MM.1S (cell line): Measurements from ENCODE around the gene POLD4.
A peak's percentile ranks its signal among the peaks of the same experiment; 100 is the strongest.

Experiments used
- DNase-seq: peaks from one replicate; pipeline ENCODE4 v3.0.0-alpha.2; 2015
- H2AFZ ChIP-seq: fragments of 300-600 bp; sonication (generic); 2 replicates; pipeline ENCODE4 v1.6.0; 2016; ENCODE audit warnings: antibody characterized with exemption, low read length
- H3F3A ChIP-seq: fragments of 300-600 bp; sonication (generic); 2 replicates; pipeline ENCODE4 v1.6.1; 2016; ENCODE audit warnings: mild to moderate bottlenecking, antibody characterized with exemption, low read length, moderate library complexity, mixed read lengths; ENCODE audit not compliant: insufficient read depth
- H3K27ac ChIP-seq: fragments of 300-600 bp; sonication (generic); 2 replicates; pipeline ENCODE4 v1.5.1; 2016; ENCODE audit warnings: mild to moderate bottlenecking, low read length
- H3K27me3 ChIP-seq: fragments of 300-600 bp; sonication (generic); replicated peaks from 2 replicates; pipeline ENCODE4 v1.6.0; 2016; ENCODE audit warnings: low read length; ENCODE audit not compliant: insufficient read depth
- H3K36me3 ChIP-seq: fragments of 300-600 bp; sonication (generic); replicated peaks from 2 replicates; pipeline ENCODE4 v1.6.1; 2016; ENCODE audit warnings: mild to moderate bottlenecking, low read length, mixed read lengths; ENCODE audit not compliant: insufficient read depth
- H3K4me1 ChIP-seq: fragments of 300-600 bp; sonication (generic); 2 replicates; pipeline ENCODE4 v1.6.1; 2016; ENCODE audit warnings: low read length, mixed read lengths
- H3K4me2 ChIP-seq: fragments of 300-600 bp; sonication (generic); 2 replicates; pipeline ENCODE4 v1.6.0; 2016; ENCODE audit warnings: low read depth, low read length
- H3K4me3 ChIP-seq: fragments of 300-600 bp; sonication (generic); 2 replicates; pipeline ENCODE4 v1.5.1; 2016; ENCODE audit warnings: low read length, mixed read lengths
- H3K79me2 ChIP-seq: fragments of 300-600 bp; sonication (generic); 2 replicates; pipeline ENCODE4 v1.6.1; 2016; ENCODE audit warnings: mixed run types, low read length, mixed read lengths
- H3K9ac ChIP-seq: fragments of 300-600 bp; sonication (generic); 2 replicates; pipeline ENCODE4 v1.6.1; 2016; ENCODE audit warnings: low read length, mixed read lengths
- H3K9me2 ChIP-seq: fragments of 300-600 bp; sonication (generic); replicated peaks from 2 replicates; pipeline ENCODE4 v1.6.1; 2016; ENCODE audit warnings: mild to moderate bottlenecking, low read length, mixed read lengths; ENCODE audit not compliant: insufficient read depth
- H3K9me3 ChIP-seq: fragments of 300-600 bp; sonication (generic); replicated peaks from 2 replicates; pipeline ENCODE4 v1.6.1; 2016; ENCODE audit warnings: mild to moderate bottlenecking, low read length, mixed read lengths; ENCODE audit not compliant: insufficient read depth
- H4K20me1 ChIP-seq: fragments of 300-600 bp; sonication (generic); 2 replicates; pipeline ENCODE4 v1.6.1; 2016; ENCODE audit warnings: mild to moderate bottlenecking, low read length, moderate library complexity, mixed read lengths; ENCODE audit not compliant: insufficient read depth
- CTCF ChIP-seq: fragments of 300-600 bp; sonication (generic); IDR thresholded peaks from 2 replicates; pipeline ENCODE4 v1.5.1; 2016; ENCODE audit warnings: antibody characterized with exemption, low read length, mixed read lengths
- EZH2 ChIP-seq: fragments of 300-600 bp; sonication (generic); optimal IDR thresholded peaks from 2 replicates; pipeline ENCODE3; 2017; ENCODE audit warnings: low read depth, mild to moderate bottlenecking, antibody characterized with exemption, low read length, mixed read lengths
- EZH2phosphoT487 ChIP-seq: fragments of 300-600 bp; sonication (generic); IDR thresholded peaks from 2 replicates; pipeline ENCODE4 v1.6.1; 2018; ENCODE audit warnings: antibody characterized with exemption, low read length

Gene POLD4

DNA sequence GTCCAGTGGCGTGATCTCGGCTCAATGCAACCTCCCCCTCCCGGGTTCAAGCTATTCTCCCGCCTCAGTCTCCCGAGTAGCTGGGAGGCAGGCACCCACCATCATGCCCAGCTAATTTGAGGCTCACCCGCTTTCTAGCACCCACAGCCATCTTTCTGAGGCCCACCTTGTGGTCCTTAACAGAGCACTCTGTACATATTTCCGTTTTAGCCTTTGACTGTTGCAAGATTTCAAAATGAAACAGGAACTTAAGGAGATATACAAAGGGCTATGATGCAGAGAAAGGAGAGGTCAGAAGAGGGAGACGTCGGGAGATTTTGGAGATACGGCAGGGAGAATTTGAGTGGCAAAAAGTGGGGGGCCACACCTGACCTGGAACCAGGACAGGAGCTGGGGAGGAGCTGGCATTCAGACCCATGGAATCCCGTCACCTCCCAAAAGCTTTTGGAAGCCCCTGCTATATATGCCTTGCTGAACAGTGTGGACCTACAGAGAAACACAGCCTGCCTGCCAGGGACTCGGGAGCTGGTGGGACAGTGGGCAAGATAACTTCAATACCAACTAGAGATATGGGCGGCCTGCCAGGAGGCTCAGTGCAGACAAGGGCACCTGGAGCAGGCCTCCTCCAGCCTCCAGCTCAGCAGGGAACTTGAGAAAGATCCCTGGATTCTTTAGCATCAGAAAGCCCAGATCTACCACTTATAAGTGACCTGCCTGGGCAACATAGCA is 28.1 kb upstream of the POLD4 start:
- Histone ChIP-seq H3K27ac (no peak overlapping the region), H3K79me2 (no peaks in the 10 kb centered on the region)

DNA sequence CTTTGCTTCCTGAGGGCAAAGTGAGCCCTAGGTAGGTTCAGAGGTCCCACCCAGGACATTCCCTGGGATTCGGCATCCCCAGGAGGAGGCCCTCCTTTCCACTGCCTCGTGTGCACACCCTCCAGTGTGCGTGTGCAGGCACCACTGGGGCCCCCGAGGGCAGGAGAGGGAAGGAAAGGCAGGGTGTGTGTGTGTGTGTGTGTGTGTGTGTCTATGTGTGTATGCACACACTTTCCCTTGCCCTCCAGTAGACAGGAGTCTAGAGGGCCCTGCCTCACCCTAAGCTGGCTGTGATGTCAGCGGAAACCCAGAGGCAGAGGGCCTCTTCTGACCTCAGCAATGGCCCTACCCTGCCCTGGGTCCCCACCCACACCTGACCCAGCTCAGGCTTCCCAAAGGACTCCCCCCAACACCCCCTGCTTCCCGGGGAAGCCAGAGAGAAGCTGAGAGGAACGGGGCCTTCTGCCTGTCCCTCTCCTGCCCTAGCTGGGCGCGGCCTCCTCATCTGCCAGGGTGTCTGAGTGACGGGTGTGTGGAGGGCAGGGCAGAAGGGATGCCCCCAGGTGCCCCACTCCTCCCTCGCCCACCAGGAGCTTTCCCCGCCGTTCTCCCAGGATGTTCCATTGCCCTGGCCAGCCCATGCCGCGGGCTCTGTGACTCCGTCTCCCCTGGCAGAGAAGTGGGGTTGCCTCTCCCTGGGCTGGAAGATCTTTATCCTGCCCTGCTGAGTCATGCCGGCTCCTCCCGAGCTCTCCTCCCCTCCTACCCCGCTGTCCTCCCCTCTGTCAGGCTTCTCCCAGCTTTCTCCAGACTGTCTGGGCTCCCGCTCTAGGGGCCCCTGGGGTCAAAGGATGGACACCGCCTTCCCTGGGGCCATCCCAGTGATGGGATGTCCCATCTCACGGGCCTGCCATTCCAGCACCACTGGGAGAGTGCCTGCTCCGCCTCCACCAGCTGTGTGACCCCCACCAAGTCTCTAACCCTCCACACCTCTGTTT is 26.0 kb upstream of the POLD4 start:
- Histone ChIP-seq H3K36me3 (no peaks in the 10 kb centered on the region), H3K27me3 (peaks cover 24% of the 10 kb centered on the region), H3K4me3 (no peak overlapping the region), H3K79me2 (no peaks in the 10 kb centered on the region), H3K4me1 (peaks cover 14% of the 10 kb centered on the region), H3K27ac (no peak overlapping the region), H3K9ac (no peak overlapping the region), H2AFZ (no peak overlapping the region), H3F3A (no peaks in the 10 kb centered on the region), H3K4me2 (no peak overlapping the region), H3K9me2 (no peaks in the 10 kb centered on the region), H4K20me1 (no peaks in the 10 kb centered on the region), H3K9me3 (no peaks in the 10 kb centered on the region)
- DNase-seq = no peak
- TF ChIP-seq EZH2 (no peak), EZH2phosphoT487 (no peak), CTCF (no peak)

More for the DNA sequence above, 28.1 kb upstream of the POLD4 start:
- Histone ChIP-seq H3K9ac (no peak overlapping the region; the same call in 1 of the 2 replicates), H3K9me2 (no peaks in the 10 kb centered on the region), H4K20me1 (no peaks in the 10 kb centered on the region), H2AFZ (peak overlapping the region; percentile 40; the same call in 1 of the 2 replicates), H3K4me2 (peak overlapping the region; percentile 25; the same call in 1 of the 2 replicates), H3F3A (no peaks in the 10 kb centered on the region), H3K4me3 (no peak overlapping the region), H3K36me3 (no peaks in the 10 kb centered on the region), H3K4me1 (peaks cover 13% of the 10 kb centered on the region), H3K9me3 (no peaks in the 10 kb centered on the region), H3K27me3 (peaks cover 14% of the 10 kb centered on the region)
- TF ChIP-seq EZH2 = no peak
- no peak for TF ChIP-seq EZH2phosphoT487
- no peak for TF ChIP-seq CTCF
- DNase-seq = no peak

GRCh38 chr11:67378544-67378943 is 25.2 kb upstream of the POLD4 start:
- no peak overlapping the region for H2AFZ ChIP-seq
- no peak for DNase-seq
- H3K36me3 ChIP-seq = no peaks in the 10 kb centered on the region
- no peaks in the 10 kb centered on the region for H3K79me2 ChIP-seq
- no peak overlapping the region for H3K4me2 ChIP-seq
- 0 out of 2 replicates have a peak, but pooled peaks cover 5% of the 10 kb centered on the region for H3F3A ChIP-seq
- peaks cover 16% of the 10 kb centered on the region for H3K4me1 ChIP-seq
- no peak for TF ChIP-seq EZH2phosphoT487
- TF ChIP-seq CTCF = no peak
- TF ChIP-seq EZH2 = no peak
- H3K4me3 ChIP-seq = no peak overlapping the region
- H3K27ac ChIP-seq = no peak overlapping the region
- no peaks in the 10 kb centered on the region for H4K20me1 ChIP-seq
- H3K9ac ChIP-seq = no peak overlapping the region
- no peaks in the 10 kb centered on the region for H3K9me3 ChIP-seq
- H3K9me2 ChIP-seq = no peaks in the 10 kb centered on the region
- peaks cover 24% of the 10 kb centered on the region for H3K27me3 ChIP-seq
